Activated CD8-positive, alpha-beta T cell treated with anti-CD3 and anti-CD28 coated beads for 36 hours (primary cell): ENCODE data around the gene SHISAL2A. TPM values are rescaled to one million over a fixed set of nuclear protein-coding genes. Genes with fewer than 3 reads are reported as not detected.

Source experiments
- ATAC-seq: fragments of 200-7000 bp; cut with Tn5 transposase; one replicate; pipeline ENCODE4 v1.10.0; 2021; ENCODE audit warnings: mild to moderate bottlenecking, moderate library complexity
- CTCF ChIA-PET: fragments of 350-600 bp; sonication (Branson Sonifier 250); formaldehyde crosslinking; loops from one replicate; lab custom pipeline; 2021; ENCODE audit warnings: antibody characterized with exemption; lab: Charles Lee
- POLR2A ChIA-PET: fragments of 350-600 bp; sonication (Branson Sonifier 250); formaldehyde crosslinking; loops from one replicate; lab custom pipeline; 2021; ENCODE audit warnings: antibody characterized with exemption; lab: Charles Lee
- DNase-seq: peaks from one replicate; pipeline ENCODE4 v3.0.0-alpha.2; 2020
- H3K27ac Mint-ChIP-seq: one replicate; pipeline ENCODE4 v1.8.0; 2021; ENCODE audit warnings: mild to moderate bottlenecking, mixed read lengths
- H3K27me3 Mint-ChIP-seq: one replicate; pipeline ENCODE4 v1.8.0; 2021; ENCODE audit warnings: mixed read lengths
- H3K36me3 Mint-ChIP-seq: one replicate; pipeline ENCODE4 v1.8.0; 2021; ENCODE audit warnings: low read depth, mixed read lengths
- H3K4me1 Mint-ChIP-seq: one replicate; pipeline ENCODE4 v1.8.0; 2021; ENCODE audit warnings: low read depth, mixed read lengths
- H3K4me3 Mint-ChIP-seq: one replicate; pipeline ENCODE4 v1.8.0; 2021; ENCODE audit warnings: mild to moderate bottlenecking, moderate library complexity, mixed read lengths
- H3K9me3 Mint-ChIP-seq: one replicate; pipeline ENCODE4 v1.8.0; 2021; ENCODE audit warnings: mixed read lengths
- intact Hi-C: fragments of 100-400 bp; cut with micrococcal nuclease; formaldehyde crosslinking; loops from one replicate; pipeline ENCODE4 v1.10.0; 2022
- total RNA-seq, 2 experiments: library from RNA; stranded (reverse); gene quantifications; one replicate each; pipeline ENCODE4 v1.2.3, GENCODE V29; 2021
- TF ChIP-seq, protein P1 (sequence below): fragments of 200-600 bp; IDR thresholded peaks from one replicate; pipeline ENCODE4 v1.8.0; 2022; ENCODE audit warnings: antibody characterized with exemption, mild to moderate bottlenecking

Gene SHISAL2A
- total RNA-seq, 2 experiments from 2014 or later, result 14.6 to 16.2 TPM

DNA sequence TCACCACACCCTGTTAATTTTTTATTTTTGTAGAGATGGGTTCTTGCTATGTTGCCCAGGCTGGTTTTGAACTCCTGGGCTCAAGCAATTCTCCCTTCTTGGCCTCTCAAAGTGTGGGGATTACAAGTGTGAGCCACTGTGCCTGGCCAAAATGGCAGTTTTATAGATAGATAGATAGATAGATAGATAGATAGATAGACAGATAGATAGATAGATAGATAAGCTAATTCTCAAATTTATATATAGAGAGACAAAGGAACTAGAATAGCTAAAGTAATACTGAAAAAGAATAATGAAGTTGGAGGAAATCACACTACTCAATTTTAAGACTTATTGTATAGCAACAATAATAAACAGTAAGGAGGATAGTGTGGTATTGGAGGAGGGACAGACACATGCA, 21.1 kb downstream of the SHISAL2A start:
- no peak for DNase-seq
- intact Hi-C loops, result loop anchor here (10.0 kb wide), 1 partner anchor 249 kb away; the partner anchor contains the start of genes ORC1 and PRPF38A
- H3K9me3 Mint-ChIP-seq, result no peaks in the 10 kb centered on the region
- ChIA-PET POLR2A (interaction anchor here (0.8 kb wide), 1 partner anchor 21 kb away, joined by 5 read pairs; the partner anchor contains the start of gene SHISAL2A), CTCF (no interaction called here)
- H3K27me3 Mint-ChIP-seq, result no peaks in the 10 kb centered on the region
- H3K27ac Mint-ChIP-seq, result no peak overlapping the region
- peaks cover 16% of the 10 kb centered on the region for H3K36me3 Mint-ChIP-seq
- peaks cover 16% of the 10 kb centered on the region for H3K4me1 Mint-ChIP-seq
- no peak for ATAC-seq
- TF ChIP-seq, protein P1, sequence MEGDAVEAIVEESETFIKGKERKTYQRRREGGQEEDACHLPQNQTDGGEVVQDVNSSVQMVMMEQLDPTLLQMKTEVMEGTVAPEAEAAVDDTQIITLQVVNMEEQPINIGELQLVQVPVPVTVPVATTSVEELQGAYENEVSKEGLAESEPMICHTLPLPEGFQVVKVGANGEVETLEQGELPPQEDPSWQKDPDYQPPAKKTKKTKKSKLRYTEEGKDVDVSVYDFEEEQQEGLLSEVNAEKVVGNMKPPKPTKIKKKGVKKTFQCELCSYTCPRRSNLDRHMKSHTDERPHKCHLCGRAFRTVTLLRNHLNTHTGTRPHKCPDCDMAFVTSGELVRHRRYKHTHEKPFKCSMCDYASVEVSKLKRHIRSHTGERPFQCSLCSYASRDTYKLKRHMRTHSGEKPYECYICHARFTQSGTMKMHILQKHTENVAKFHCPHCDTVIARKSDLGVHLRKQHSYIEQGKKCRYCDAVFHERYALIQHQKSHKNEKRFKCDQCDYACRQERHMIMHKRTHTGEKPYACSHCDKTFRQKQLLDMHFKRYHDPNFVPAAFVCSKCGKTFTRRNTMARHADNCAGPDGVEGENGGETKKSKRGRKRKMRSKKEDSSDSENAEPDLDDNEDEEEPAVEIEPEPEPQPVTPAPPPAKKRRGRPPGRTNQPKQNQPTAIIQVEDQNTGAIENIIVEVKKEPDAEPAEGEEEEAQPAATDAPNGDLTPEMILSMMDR, result no peak
- no peak overlapping the region for H3K4me3 Mint-ChIP-seq

- no peak for DNase-seq
- intact Hi-C loops, result loop anchor here (10.0 kb wide), 1 partner anchor 253 kb away; the partner anchor contains the start of genes ORC1 and PRPF38A
- POLR2A ChIA-PET, result interaction anchor here (0.7 to 1.8 kb wide), 3 partner anchors 9 to 22 kb away, joined by 3 to 5 read pairs (median 3); no protein-coding TSS in a partner anchor
- Mint-ChIP-seq H3K27me3 (no peaks in the 10 kb centered on the region), H3K4me1 (peaks cover 36% of the 10 kb centered on the region), H3K36me3 (peaks cover 6% of the 10 kb centered on the region), H3K27ac (peak overlapping the region; percentile 46), H3K9me3 (no peaks in the 10 kb centered on the region), H3K4me3 (no peak overlapping the region)
- CTCF ChIA-PET, result interaction anchor here (1.2 kb wide), 1 partner anchor 8 kb away, joined by 3 read pairs; no protein-coding TSS in a partner anchor
- ATAC-seq, result no peak
- TF ChIP-seq, protein P1, result no peak
Observed at GRCh38 chr1:52657702-52658101, 24.7 kb downstream of the SHISAL2A start.

DNA sequence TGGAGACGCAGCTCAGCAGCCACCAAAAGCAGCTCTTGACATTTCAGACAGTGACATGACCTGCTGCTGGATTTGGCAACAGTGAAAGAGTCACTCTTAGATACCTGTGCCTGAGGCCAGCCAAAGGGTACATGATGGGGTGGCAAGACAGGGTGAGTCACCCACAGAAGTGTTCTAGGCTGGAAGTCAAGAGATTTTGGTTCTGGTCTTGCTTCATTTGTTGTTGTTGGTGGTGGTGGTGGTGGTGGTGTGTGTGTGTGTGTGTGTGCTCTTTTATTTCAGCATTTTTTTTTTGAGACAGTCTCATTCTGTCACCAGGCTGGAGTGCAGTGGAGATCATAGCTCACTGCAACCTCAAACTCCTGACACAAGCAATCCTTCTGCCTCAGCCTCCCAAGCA, 25.8 kb downstream of the SHISAL2A start:
- ATAC-seq (peak; percentile 84), DNase-seq (peak; percentile 73)
- intact Hi-C loops, result loop anchor here (10.0 kb wide), 1 partner anchor 254 kb away; the partner anchor contains the start of genes ORC1 and PRPF38A
- H3K9me3 Mint-ChIP-seq, result no peaks in the 10 kb centered on the region
- ChIA-PET CTCF (interaction anchor here (0.5 to 1.2 kb wide), 6 partner anchors 11 to 168 kb away, joined by 3 to 4 read pairs (median 3); partner anchors contain the start of gene TUT4), POLR2A (interaction anchor here (0.7 to 1.9 kb wide), 9 partner anchors 10 to 139 kb away, joined by 3 to 9 read pairs (median 4); partner anchors contain the start of genes SHISAL2A and TUT4)
- no peak overlapping the region for H3K4me3 Mint-ChIP-seq
- H3K27ac Mint-ChIP-seq, result peak overlapping the region; percentile 91
- H3K4me1 Mint-ChIP-seq, result peaks cover 36% of the 10 kb centered on the region
- TF ChIP-seq, protein P1, result no peak
- no peaks in the 10 kb centered on the region for H3K27me3 Mint-ChIP-seq
- peaks cover 4% of the 10 kb centered on the region for H3K36me3 Mint-ChIP-seq

GRCh38 chr1:52659356-52659755, 26.4 kb downstream of the SHISAL2A start:
- H3K9me3 Mint-ChIP-seq, result no peaks in the 10 kb centered on the region
- peak overlapping the region; percentile 91 for H3K27ac Mint-ChIP-seq
- TF ChIP-seq, protein P1, result no peak
- ATAC-seq (peak; percentile 79), DNase-seq (peak; percentile 71)
- peaks cover 36% of the 10 kb centered on the region for H3K4me1 Mint-ChIP-seq
- intact Hi-C loops, result loop anchor here (10.0 kb wide), 1 partner anchor 255 kb away; the partner anchor contains the start of genes ORC1 and PRPF38A
- H3K4me3 Mint-ChIP-seq, result peak overlapping the region; percentile 3
- POLR2A ChIA-PET, result interaction anchor here (1.2 to 1.9 kb wide), 9 partner anchors 18 to 139 kb away, joined by 3 to 9 read pairs (median 4); partner anchors contain the start of genes SHISAL2A and TUT4
- CTCF ChIA-PET, result interaction anchor here (1.1 to 1.2 kb wide), 2 partner anchors 18 to 32 kb away, joined by 3 to 4 read pairs; no protein-coding TSS in a partner anchor
- peaks cover 2% of the 10 kb centered on the region for H3K36me3 Mint-ChIP-seq
- H3K27me3 Mint-ChIP-seq, result no peaks in the 10 kb centered on the region
